ENCODE results near the gene PRDX3. TPM values are rescaled to one million over a fixed set of nuclear protein-coding genes. Genes with fewer than 3 reads are reported as not detected.

The PRDX3 gene
- polyA plus RNA-seq, 1 of the 3 experiments (the other 2 are of a cell fraction): 193 TPM

GRCh38 chr10:119143657-119144056 lies 35.0 kb downstream of the PRDX3 start (continued):
- no peak for TF ChIP-seq ZBTB33 (IDR thresholded peaks at IDR 0.05; ENCODE audit: borderline replicate concordance, low read depth)
- no peak for TF ChIP-seq FOSL2 (IDR thresholded peaks at IDR 0.05; ENCODE audit: borderline replicate concordance, low read depth)
- no peak for TF ChIP-seq MAX (IDR thresholded peaks at IDR 0.05; ENCODE audit: low read depth)
- no peak for TF ChIP-seq POLR2AphosphoS5 (IDR thresholded peaks at IDR 0.05; ENCODE audit: low read depth, low read length)
- TF ChIP-seq CTCF (IDR thresholded peaks at IDR 0.05): no peak

- Histone ChIP-seq H3K9me2 (no peaks in the 10 kb centered on the region), H3K27ac (ENCODE audit: low read depth in 2 of 2, low read length in 1 of 2) (no peak overlapping the region), H4K20me1 (ENCODE audit: insufficient read depth) (no peaks in the 10 kb centered on the region), H3K36me3 (replicated peaks in 1 of 2; ENCODE audit: control insufficient read depth in 1 of 2, insufficient read depth in 2 of 2, low read length in 1 of 2) (peaks cover 0 to 3% of the 10 kb centered on the region in 2 experiments), H3F3A (replicated peaks; ENCODE audit: insufficient read depth) (peaks cover 8% of the 10 kb centered on the region), H2AFZ (ENCODE audit: low read depth) (no peak overlapping the region), H3K27me3 (ENCODE audit: insufficient read depth) (no peaks in the 10 kb centered on the region), H3K4me2 (no peak overlapping the region), H3K79me2 (ENCODE audit: insufficient read depth) (no peaks in the 10 kb centered on the region), H3K4me1 (ENCODE audit: control insufficient read depth in 1 of 2, insufficient read depth in 2 of 2, low read depth in 1 of 2, low read length in 1 of 2) (no peaks in the 10 kb centered on the region), H3K9ac (no peak overlapping the region), H3K4me3 (ENCODE audit: low read depth in 2 of 2, low read length in 1 of 2) (no peak overlapping the region), H3K9me3 (no peaks in the 10 kb centered on the region)
- 96% methylated on average over 21 of the region's 21 CpGs for WGBS (ENCODE audit: low lambda C conversion rate)
- TF ChIP-seq MEF2A (IDR thresholded peaks at IDR 0.05; ENCODE audit: borderline replicate concordance, low read depth): no peak
- no peak for TF ChIP-seq USF2 (IDR thresholded peaks at IDR 0.05; ENCODE audit: borderline replicate concordance, low read depth, low read length)
- TF ChIP-seq GATA2 (CRISPR knock-in tag; IDR thresholded peaks at IDR 0.05): no peak
- no peak for TF ChIP-seq SMC3 (IDR thresholded peaks at IDR 0.05; ENCODE audit: low read depth, low read length)
- TF ChIP-seq TEAD4 (IDR thresholded peaks at IDR 0.05; ENCODE audit: borderline replicate concordance, insufficient read depth): no peak
- no peak for TF ChIP-seq MXI1 (IDR thresholded peaks at IDR 0.05; ENCODE audit: low read depth, low read length)
- no peak for TF ChIP-seq GABPA (IDR thresholded peaks at IDR 0.05; ENCODE audit: low read depth)
- TF ChIP-seq ELF1 (IDR thresholded peaks at IDR 0.05): no peak
- TF ChIP-seq JUND (IDR thresholded peaks at IDR 0.05): no peak
- DNase-seq: no peak
- POLR2A ChIA-PET: no interaction called here
- CTCF ChIA-PET: interaction anchor here (1.4 to 3.4 kb wide), 2 partner anchors 58 to 66 kb away, joined by 4 to 16 read pairs; partner anchors contain the start of gene GRK5
Measured at GRCh38 chr10:119140603-119141245, 37.9 kb downstream of the PRDX3 start.

All from SK-N-SH (cell line).